Upper lobe of right lung (tissue), 1 donor: ENCODE results near the gene SYT3. TPM values are rescaled to one million over a fixed set of nuclear protein-coding genes. Genes with fewer than 3 reads are reported as not detected.
A peak's percentile ranks its signal among the peaks of the same experiment; 100 is the strongest.

ENCODE experiments used
- ATAC-seq: fragments of 200-7000 bp; cut with Tn5 transposase; one replicate; pipeline ENCODE4 v1.9.1; 2020; ENCODE audit warnings: mild to moderate bottlenecking, moderate library complexity
- DNase-seq: peaks from one replicate; pipeline ENCODE4 v3.0.0-alpha.2; 2020
- H3K27ac ChIP-seq: fragments of 200-600 bp; one replicate; pipeline ENCODE4 v1.8.0; 2022
- H3K27me3 ChIP-seq: fragments of 200-600 bp; one replicate; pipeline ENCODE4 v1.8.0; 2022; ENCODE audit warnings: mild to moderate bottlenecking
- H3K36me3 ChIP-seq: fragments of 200-600 bp; one replicate; pipeline ENCODE4 v1.8.0; 2022
- H3K4me1 ChIP-seq: fragments of 200-600 bp; one replicate; pipeline ENCODE4 v1.8.0; 2022
- H3K4me3 ChIP-seq: fragments of 200-600 bp; one replicate; pipeline ENCODE4 v1.8.0; 2022; ENCODE audit warnings: mild to moderate bottlenecking
- H3K9me3 ChIP-seq: fragments of 200-600 bp; one replicate; pipeline ENCODE4 v1.8.0; 2022
- CTCF ChIP-seq: fragments of 200-600 bp; IDR thresholded peaks from one replicate; pipeline ENCODE4 v1.8.0; 2022; ENCODE audit warnings: antibody characterized with exemption
- intact Hi-C: fragments of 100-400 bp; cut with DNase I; formaldehyde crosslinking; loops from one replicate; pipeline ENCODE4 v1.11.0; 2022
- total RNA-seq: library from RNA; stranded (reverse); fragmentation: NEBNext Ultra II Directional; extraction: Animal tissue kit (Norgen Biotek cat#: 25700); gene quantifications from one replicate; pipeline ENCODE4 v1.2.1, GENCODE V29; 2021
- donor health status: DM: no; HTN: yes; CAD: no; lungs with severe emphysema.

SYT3 gene
- total RNA-seq, 1 donor from 2014 or later = 2.5 TPM

- H3K27me3 ChIP-seq = peaks cover 41% of the 10 kb centered on the region
- no peak for DNase-seq
- H3K27ac ChIP-seq = no peak overlapping the region
- no peaks in the 10 kb centered on the region for H3K9me3 ChIP-seq
- peaks cover 4% of the 10 kb centered on the region for H3K4me1 ChIP-seq
- intact Hi-C loops = no loop called here
- ATAC-seq = no peak
- no peak overlapping the region for H3K4me3 ChIP-seq
- H3K36me3 ChIP-seq = no peaks in the 10 kb centered on the region
- no peak for TF ChIP-seq CTCF
These were observed 20.3 kb upstream of the SYT3 start for GRCh38 chr19:50660088-50660366.

- TF ChIP-seq CTCF = no peak
- peaks cover 40% of the 10 kb centered on the region for H3K27me3 ChIP-seq
- H3K9me3 ChIP-seq = no peaks in the 10 kb centered on the region
- no peak for ATAC-seq
- H3K36me3 ChIP-seq = no peaks in the 10 kb centered on the region
- no peak for DNase-seq
- peak overlapping the region; percentile 48 for H3K4me3 ChIP-seq
- no peak overlapping the region for H3K27ac ChIP-seq
- H3K4me1 ChIP-seq = peaks cover 4% of the 10 kb centered on the region
- intact Hi-C loops = no loop called here
These were observed 19.8 kb upstream of the SYT3 start for GRCh38 chr19:50659318-50660087.

- H3K9me3 ChIP-seq = no peaks in the 10 kb centered on the region
- ATAC-seq = peak; percentile 86
- peaks cover 4% of the 10 kb centered on the region for H3K4me1 ChIP-seq
- no peak for TF ChIP-seq CTCF
- H3K4me3 ChIP-seq = peak overlapping the region; percentile 48
- DNase-seq = peak; percentile 93
- intact Hi-C loops = no loop called here
- no peaks in the 10 kb centered on the region for H3K36me3 ChIP-seq
- H3K27ac ChIP-seq = peak overlapping the region; percentile 72
- peaks cover 37% of the 10 kb centered on the region for H3K27me3 ChIP-seq
These were observed 19.0 kb upstream of the SYT3 start for GRCh38 chr19:50658441-50659317.

- peak; percentile 97 for DNase-seq
These were observed 18.2 kb upstream of the SYT3 start for GRCh38 chr19:50657712-50658440.

More at GRCh38 chr19:50657712-50658440, 18.2 kb upstream of the SYT3 start:
- TF ChIP-seq CTCF = no peak
- Histone ChIP-seq H3K4me1 (peaks cover 4% of the 10 kb centered on the region), H3K27ac (peak overlapping the region; percentile 42), H3K4me3 (peak overlapping the region; percentile 48), H3K27me3 (peaks cover 37% of the 10 kb centered on the region), H3K9me3 (no peaks in the 10 kb centered on the region), H3K36me3 (no peaks in the 10 kb centered on the region)
- intact Hi-C loops = no loop called here
- ATAC-seq = peak; percentile 91
